ENCODE measurements around the gene SOAT1. TPM values are rescaled to one million over a fixed set of nuclear protein-coding genes. Genes with fewer than 3 reads are reported as not detected.

The SOAT1 gene
- total and polyA plus RNA-seq, 10 of the 15 experiments (the other 5 are each of a cell fraction or from before 2014, with no cell fraction given) = 8.6 to 68.5 (median 22.3) TPM

DNA sequence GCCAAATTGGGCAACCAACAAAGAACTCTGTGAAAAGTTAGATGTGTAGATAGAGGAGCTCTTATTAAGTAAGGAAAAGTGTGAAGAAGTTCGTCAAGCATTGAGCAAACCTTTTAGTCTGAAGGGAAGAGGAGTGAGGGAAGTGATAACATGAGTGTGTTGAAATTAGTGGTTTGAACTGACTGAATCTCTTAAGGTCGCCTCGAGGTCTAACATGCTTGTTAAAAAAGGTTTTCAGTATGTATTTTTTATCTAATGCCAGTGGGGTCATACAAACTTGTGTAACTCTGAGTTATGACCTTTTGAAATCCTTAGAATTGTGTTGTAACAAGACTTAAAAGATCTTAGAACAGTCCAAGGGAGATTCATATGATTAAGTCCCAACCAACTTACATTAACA lies 34.1 kb downstream of the SOAT1 start:
- ChIA-PET SMC1A (ENCODE audit: uncharacterized antibody, unreplicated experiment) (interaction anchor here (0.6 to 1.4 kb wide), 4 partner anchors 8 to 30 kb away, joined by 3 to 4 read pairs (median 3); no protein-coding TSS in a partner anchor), CTCF (interaction anchor here (1.0 kb wide), 1 partner anchor 206 kb away, joined by 3 read pairs; no protein-coding TSS in a partner anchor), POLR2A (no interaction called here), RAD21 (ENCODE audit: unreplicated experiment) (interaction anchor here (0.6 kb wide), 1 partner anchor 34 kb away, joined by 3 read pairs; the partner anchor contains the start of gene SOAT1)
- Histone ChIP-seq H3K4me2 (ENCODE audit: control insufficient read depth, insufficient read depth) (no peak overlapping the region), H2AFZ (ENCODE audit: control insufficient read depth, low read depth, low read length) (no peak overlapping the region), H3K9me3 (replicated peaks; ENCODE audit: control insufficient read depth, insufficient read depth, low read length) (peaks cover 7% of the 10 kb centered on the region), H3K36me3 (ENCODE audit: control insufficient read depth in 2 of 2, insufficient read depth in 2 of 2, low read length in 1 of 2) (peaks cover 0 to 3% of the 10 kb centered on the region in 2 experiments; a peak in 2 of 4 replicates), H3K4me1 (ENCODE audit: control insufficient read depth, insufficient read depth, low read length) (0 out of 2 replicates have a peak, but pooled peaks cover 4% of the 10 kb centered on the region), H3K9ac (ENCODE audit: control insufficient read depth, insufficient read depth, low read length) (no peak overlapping the region), H4K20me1 (ENCODE audit: control insufficient read depth, insufficient read depth) (no peaks in the 10 kb centered on the region), H3K79me2 (ENCODE audit: control insufficient read depth, insufficient read depth, low read length) (no peaks in the 10 kb centered on the region), H3K4me3 (no peak overlapping the region), H3K27me3 (replicated peaks in 1 of 2; ENCODE audit: control insufficient read depth in 2 of 2, insufficient read depth in 2 of 2, low read length in 1 of 2) (no peaks in the 10 kb centered on the region), H3K27ac (ENCODE audit: control insufficient read depth, insufficient read depth) (no peak overlapping the region)
- TF ChIP-seq FOXK2 (IDR thresholded peaks at IDR 0.05) (no peak), HDAC2 (IDR thresholded peaks at IDR 0.05) (no peak), GATAD2B (conservative IDR thresholded peaks at IDR 0.05; ENCODE audit: low read depth) (no peak), NFYB (IDR thresholded peaks at IDR 0.05; ENCODE audit: insufficient read depth, low read depth, low read length) (no peak), GABPA (IDR thresholded peaks at IDR 0.05; ENCODE audit: low read depth) (no peak), KAT2A (conservative IDR thresholded peaks at IDR 0.05; ENCODE audit: control insufficient read depth, low read depth, low read length) (no peak), RFX5 (IDR thresholded peaks at IDR 0.05; ENCODE audit: low read depth, low read length) (no peak), MEF2B (IDR thresholded peaks at IDR 0.05; ENCODE audit: partially characterized antibody, poor library complexity, severe bottlenecking) (no peak)
- TF ChIP-seq, protein P1, sequence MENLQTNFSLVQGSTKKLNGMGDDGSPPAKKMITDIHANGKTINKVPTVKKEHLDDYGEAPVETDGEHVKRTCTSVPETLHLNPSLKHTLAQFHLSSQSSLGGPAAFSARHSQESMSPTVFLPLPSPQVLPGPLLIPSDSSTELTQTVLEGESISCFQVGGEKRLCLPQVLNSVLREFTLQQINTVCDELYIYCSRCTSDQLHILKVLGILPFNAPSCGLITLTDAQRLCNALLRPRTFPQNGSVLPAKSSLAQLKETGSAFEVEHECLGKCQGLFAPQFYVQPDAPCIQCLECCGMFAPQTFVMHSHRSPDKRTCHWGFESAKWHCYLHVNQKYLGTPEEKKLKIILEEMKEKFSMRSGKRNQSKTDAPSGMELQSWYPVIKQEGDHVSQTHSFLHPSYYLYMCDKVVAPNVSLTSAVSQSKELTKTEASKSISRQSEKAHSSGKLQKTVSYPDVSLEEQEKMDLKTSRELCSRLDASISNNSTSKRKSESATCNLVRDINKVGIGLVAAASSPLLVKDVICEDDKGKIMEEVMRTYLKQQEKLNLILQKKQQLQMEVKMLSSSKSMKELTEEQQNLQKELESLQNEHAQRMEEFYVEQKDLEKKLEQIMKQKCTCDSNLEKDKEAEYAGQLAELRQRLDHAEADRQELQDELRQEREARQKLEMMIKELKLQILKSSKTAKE (IDR thresholded peaks at IDR 0.05; ENCODE audit: low read depth, poor library complexity, severe bottlenecking) = no peak
- BruUV-seq (replicated peaks) = no TSS peak
- FAIRE-seq = no peak
- intact Hi-C loops (cut with micrococcal nuclease; ENCODE audit: unreplicated experiment) (no loop called here), in situ Hi-C loops (cut with MboI) (no loop called here)
- WGBS (ENCODE audit: insufficient coverage, insufficient replicate concordance, low lambda C conversion rate, missing lambda C conversion rate) = 91% methylated on average over 3 of the region's 3 CpGs
- no peak for ATAC-seq
- no peak for DNase-seq (ENCODE audit: low read depth, low spot score)
